GM23248 (cell line): ENCODE data around the gene KRT27. TPM values are rescaled to one million over a fixed set of nuclear protein-coding genes. Genes with fewer than 3 reads are reported as not detected.

Source experiments
- DNase-seq: peaks from one replicate; pipeline ENCODE4 v3.0.0-alpha.2; 2015
- H2AFZ ChIP-seq: fragments of 200-600 bp; sonication (generic); 2 replicates; pipeline ENCODE4 v1.6.1; 2016; ENCODE audit warnings: antibody characterized with exemption
- H3F3A ChIP-seq: fragments of 200-600 bp; sonication (generic); 2 replicates; pipeline ENCODE4 v1.6.1; 2016; ENCODE audit warnings: mild to moderate bottlenecking, antibody characterized with exemption, mixed run types; ENCODE audit not compliant: insufficient read depth
- H3K27ac ChIP-seq: fragments of 200-600 bp; sonication (generic); 2 replicates; pipeline ENCODE4 v1.5.1; 2016; ENCODE audit warnings: mild to moderate bottlenecking
- H3K27me3 ChIP-seq: fragments of 200-600 bp; sonication (generic); replicated peaks from 2 replicates; pipeline ENCODE4 v1.6.1; 2016; ENCODE audit warnings: mild to moderate bottlenecking; ENCODE audit not compliant: insufficient read depth
- H3K36me3 ChIP-seq: fragments of 200-600 bp; sonication (generic); 2 replicates; pipeline ENCODE4 v1.6.1; 2016; ENCODE audit warnings: low read depth, mild to moderate bottlenecking
- H3K4me1 ChIP-seq: fragments of 200-600 bp; sonication (generic); 2 replicates; pipeline ENCODE4 v1.6.1; 2016; ENCODE audit warnings: mild to moderate bottlenecking; ENCODE audit not compliant: insufficient read depth
- H3K4me2 ChIP-seq: fragments of 200-600 bp; sonication (generic); one replicate; pipeline ENCODE4 v1.6.1; 2016; ENCODE audit warnings: mild to moderate bottlenecking; ENCODE audit not compliant: unreplicated experiment
- H3K4me3 ChIP-seq: fragments of 200-600 bp; sonication (generic); 2 replicates; pipeline ENCODE4 v1.5.1; 2016; ENCODE audit warnings: mild to moderate bottlenecking
- H3K79me2 ChIP-seq: fragments of 200-600 bp; sonication (generic); 2 replicates; pipeline ENCODE4 v1.6.1; 2016; ENCODE audit warnings: mild to moderate bottlenecking; ENCODE audit not compliant: insufficient read depth
- H3K9ac ChIP-seq: fragments of 200-600 bp; sonication (generic); 2 replicates; pipeline ENCODE4 v1.6.1; 2016; ENCODE audit warnings: mild to moderate bottlenecking
- H3K9me2 ChIP-seq: fragments of 200-600 bp; sonication (generic); 2 replicates; pipeline ENCODE4 v1.6.1; 2016; ENCODE audit warnings: mixed run types, mild to moderate bottlenecking, moderate library complexity; ENCODE audit not compliant: insufficient read depth
- H3K9me3 ChIP-seq: fragments of 200-600 bp; sonication (generic); one replicate; pipeline ENCODE4 v1.6.1; 2017; ENCODE audit warnings: low read depth
- H4K20me1 ChIP-seq: fragments of 200-600 bp; sonication (generic); 2 replicates; pipeline ENCODE4 v1.6.0; 2016; ENCODE audit not compliant: insufficient read depth
- EZH2 ChIP-seq: fragments of 200-600 bp; sonication (generic); IDR thresholded peaks from 2 replicates; pipeline ENCODE4 v1.6.1; 2018; ENCODE audit warnings: antibody characterized with exemption, mild to moderate bottlenecking; ENCODE audit not compliant: insufficient read depth, poor library complexity, severe bottlenecking
- EZH2phosphoT487 ChIP-seq: fragments of 200-600 bp; sonication (generic); IDR thresholded peaks from 2 replicates; pipeline ENCODE4 v1.6.1; 2018; ENCODE audit warnings: antibody characterized with exemption, moderate library complexity, mild to moderate bottlenecking, low read depth; ENCODE audit not compliant: insufficient read depth
- WGBS, 2 experiments: methylation state at CpG; one replicate each; pipeline ENCODE4 v1.1.6; 2015 to 2017; ENCODE audit warnings: low lambda C conversion rate in 2 of 2, low coverage in 1 of 2; ENCODE audit errors: missing lambda C conversion rate in 2 of 2; 5-methylcytosine and 5-hydroxymethylcytosine counted together
- in situ Hi-C: fragments of 300-500 bp; cut with MboI; formaldehyde crosslinking; loops from 2 replicates; pipeline ENCODE4 v1.15.0; 2020
- polyA plus RNA-seq: library from polyadenylated mRNA; unstranded; fragments of >200 nt; fragmentation: Nextera tagmentation; extraction: Ambion mirVana; gene quantifications from 2 replicates; pipeline ENCODE4 v1.2.1, GENCODE V29; 2016
- total RNA-seq: library from RNA; depleted of rRNA; stranded (reverse); fragments of >200 nt; shearing (Covaris generic); gene quantifications from 2 replicates; pipeline ENCODE4 v1.2.3, GENCODE V29; 2014

KRT27 gene
- total and polyA plus RNA-seq, 2 experiments from 2014 or later: not detected

DNA sequence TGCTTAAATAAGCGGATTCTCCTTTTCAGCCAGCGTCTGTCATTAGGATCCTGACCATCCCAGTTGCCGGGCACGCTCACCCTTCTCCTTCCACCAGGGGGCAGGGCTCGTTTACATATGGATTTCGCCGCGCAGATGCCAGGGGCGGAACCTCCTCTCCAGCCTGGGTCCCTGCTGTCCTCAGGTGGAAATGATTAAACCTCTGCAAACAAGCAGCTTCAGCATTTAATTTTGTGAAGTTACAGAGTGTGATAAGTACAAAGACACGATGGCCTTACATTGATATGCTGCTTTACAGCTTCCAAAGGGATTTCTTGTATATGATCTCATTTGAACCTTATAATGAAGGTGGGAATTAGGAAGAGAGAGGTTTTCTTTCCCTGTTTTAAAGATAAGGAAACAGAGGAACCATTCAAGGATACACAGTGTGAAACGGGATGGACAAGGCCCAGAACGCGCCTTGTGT is 21.3 kb upstream of the KRT27 start:
- H3K4me2 ChIP-seq: no peak overlapping the region
- H3K9me3 ChIP-seq: no peaks in the 10 kb centered on the region
- no peaks in the 10 kb centered on the region for H4K20me1 ChIP-seq
- in situ Hi-C loops: loop anchor here (10.0 kb wide), 1 partner anchor 861 kb away; no protein-coding TSS in a partner anchor
- no peaks in the 10 kb centered on the region for H3K9me2 ChIP-seq
- no peak overlapping the region for H2AFZ ChIP-seq
- peak; percentile 90 for DNase-seq
- H3K4me3 ChIP-seq: no peak overlapping the region
- H3F3A ChIP-seq: no peaks in the 10 kb centered on the region
- H3K9ac ChIP-seq: no peak overlapping the region
- H3K27me3 ChIP-seq: peaks cover 15% of the 10 kb centered on the region; the same call in 1 of the 2 replicates
- H3K4me1 ChIP-seq: no peaks in the 10 kb centered on the region
- 17 to 18% methylated on average over 13 of the region's 13 CpGs for WGBS, 2 experiments
- H3K79me2 ChIP-seq: no peaks in the 10 kb centered on the region
- TF ChIP-seq EZH2 (no peak), EZH2phosphoT487 (no peak)
- no peaks in the 10 kb centered on the region for H3K36me3 ChIP-seq
- H3K27ac ChIP-seq: no peak overlapping the region

- H3K27me3 ChIP-seq: peaks cover 24% of the 10 kb centered on the region; the same call in 1 of the 2 replicates
- no peaks in the 10 kb centered on the region for H4K20me1 ChIP-seq
- TF ChIP-seq EZH2 (no peak), EZH2phosphoT487 (no peak)
- in situ Hi-C loops: loop anchor here (10.0 kb wide), 1 partner anchor 864 kb away; no protein-coding TSS in a partner anchor
- no peaks in the 10 kb centered on the region for H3K36me3 ChIP-seq
- 70 to 83% methylated on average over 2 of the region's 2 CpGs for WGBS, 2 experiments
- H3K9me2 ChIP-seq: no peaks in the 10 kb centered on the region
- no peak overlapping the region for H3K4me2 ChIP-seq
- no peaks in the 10 kb centered on the region for H3K9me3 ChIP-seq
- peak; percentile 20 for DNase-seq
- no peaks in the 10 kb centered on the region for H3F3A ChIP-seq
- no peaks in the 10 kb centered on the region for H3K4me1 ChIP-seq
- H3K4me3 ChIP-seq: no peak overlapping the region
- no peak overlapping the region for H2AFZ ChIP-seq
- H3K9ac ChIP-seq: no peak overlapping the region
- H3K27ac ChIP-seq: no peak overlapping the region
- H3K79me2 ChIP-seq: no peaks in the 10 kb centered on the region
Observed at GRCh38 chr17:40801157-40801556, 18.8 kb upstream of the KRT27 start.

GRCh38 chr17:40800381-40800780 is 18.0 kb upstream of the KRT27 start:
- Histone ChIP-seq H3K36me3 (no peaks in the 10 kb centered on the region), H3K4me1 (no peaks in the 10 kb centered on the region), H2AFZ (no peak overlapping the region), H3K9me3 (no peaks in the 10 kb centered on the region), H3K9ac (no peak overlapping the region), H3K9me2 (no peaks in the 10 kb centered on the region), H3K27ac (no peak overlapping the region), H3K79me2 (no peaks in the 10 kb centered on the region), H3K4me2 (no peak overlapping the region), H3K27me3 (peaks cover 27% of the 10 kb centered on the region; the same call in 1 of the 2 replicates), H4K20me1 (no peaks in the 10 kb centered on the region), H3K4me3 (no peak overlapping the region), H3F3A (no peaks in the 10 kb centered on the region)
- in situ Hi-C loops: loop anchor here (10.0 kb wide), 1 partner anchor 864 kb away; no protein-coding TSS in a partner anchor
- no peak for TF ChIP-seq EZH2phosphoT487
- TF ChIP-seq EZH2: no peak
- no peak for DNase-seq
- WGBS, 2 experiments: 9 to 19% methylated on average over 1 of the region's 1 CpG

DNA sequence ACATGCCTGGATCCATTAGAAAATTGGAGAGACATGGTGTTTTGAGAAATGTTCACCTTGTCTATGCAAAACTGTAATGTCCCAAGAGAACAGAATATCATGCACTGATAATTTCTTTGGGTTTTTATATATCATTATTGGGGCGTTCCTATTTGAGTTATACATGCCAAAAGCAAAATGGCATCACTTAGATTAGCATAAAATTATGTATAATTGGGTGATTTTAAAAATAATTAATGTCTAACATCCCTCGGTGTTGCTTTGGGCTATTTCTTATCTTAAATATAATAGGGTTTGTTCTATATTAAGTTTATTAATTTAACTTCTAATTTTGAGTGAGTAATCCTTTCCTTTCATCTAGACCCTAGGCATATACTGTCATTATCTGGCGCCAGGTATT is 17.5 kb upstream of the KRT27 start, which contains the start of gene KRT28:
Gene KRT28, minus strand, starts transcription at position 101 of the 400 bp plus-strand sequence. Its CDS starts 66 bp downstream, at position 35.
- in situ Hi-C loops: loop anchor here (10.0 to 25.0 kb wide), 2 partner anchors 438 to 865 kb away; partner anchors contain the start of gene GJD3
- Histone ChIP-seq H3K9me3 (no peaks in the 10 kb centered on the region), H3K27ac (no peak within 1 kb of the TSS), H4K20me1 (no peaks in the 10 kb centered on the region), H3K4me3 (no peak within 1 kb of the TSS), H3K36me3 (no peaks in the 10 kb centered on the region), H2AFZ (no peak within 1 kb of the TSS), H3K79me2 (no peaks in the 10 kb centered on the region), H3K4me1 (no peaks in the 10 kb centered on the region), H3K9me2 (no peaks in the 10 kb centered on the region), H3K4me2 (no peak within 1 kb of the TSS), H3F3A (no peaks in the 10 kb centered on the region), H3K27me3 (peaks cover 31% of the 10 kb centered on the region; the same call in 1 of the 2 replicates), H3K9ac (no peak within 1 kb of the TSS)
- DNase-seq: no peak
- TF ChIP-seq EZH2 (no peak), EZH2phosphoT487 (no peak)
- 15 to 20% methylated on average over 3 of the region's 3 CpGs for WGBS, 2 experiments
